Activated CD4-positive, alpha-beta T cell treated with anti-CD3 and anti-CD28 coated beads, Interleukin-2, amount 10 ng/mL, durations not matched to agents 7 days and 5 days (primary cell): ENCODE measurements around the gene PTPRG. TPM values are rescaled to one million over a fixed set of nuclear protein-coding genes. Genes with fewer than 3 reads are reported as not detected.

Experiments
- CTCF ChIA-PET: fragments of 350-600 bp; sonication (Branson Sonifier 250); formaldehyde crosslinking; loops from one replicate; lab custom pipeline; 2021; ENCODE audit warnings: antibody characterized with exemption; lab: Charles Lee
- POLR2A ChIA-PET: fragments of 350-600 bp; sonication (Branson Sonifier 250); formaldehyde crosslinking; loops from one replicate; lab custom pipeline; 2021; ENCODE audit warnings: antibody characterized with exemption; lab: Charles Lee
- DNase-seq: peaks from one replicate; pipeline ENCODE4 v3.0.0-alpha.2; 2020
- H3K27ac Mint-ChIP-seq: one replicate; pipeline ENCODE4 v1.8.0; 2021; ENCODE audit warnings: mild to moderate bottlenecking, moderate library complexity, mixed read lengths
- H3K27me3 Mint-ChIP-seq: one replicate; pipeline ENCODE4 v1.8.0; 2021; ENCODE audit warnings: mixed read lengths
- H3K36me3 Mint-ChIP-seq: one replicate; pipeline ENCODE4 v1.8.0; 2021; ENCODE audit warnings: low read depth, mixed read lengths
- H3K4me1 Mint-ChIP-seq: one replicate; pipeline ENCODE4 v1.8.0; 2021; ENCODE audit warnings: mixed read lengths
- H3K4me3 Mint-ChIP-seq: one replicate; pipeline ENCODE4 v1.8.0; 2021; ENCODE audit warnings: mild to moderate bottlenecking, moderate library complexity, mixed read lengths
- H3K9me3 Mint-ChIP-seq: one replicate; pipeline ENCODE4 v1.8.0; 2021; ENCODE audit warnings: mixed read lengths
- total RNA-seq, 2 experiments: library from RNA; stranded (reverse); gene quantifications; one replicate each; pipeline ENCODE4 v1.2.3, GENCODE V29; 2021

Gene PTPRG
- total RNA-seq, 2 experiments from 2014 or later = not detected

DNA sequence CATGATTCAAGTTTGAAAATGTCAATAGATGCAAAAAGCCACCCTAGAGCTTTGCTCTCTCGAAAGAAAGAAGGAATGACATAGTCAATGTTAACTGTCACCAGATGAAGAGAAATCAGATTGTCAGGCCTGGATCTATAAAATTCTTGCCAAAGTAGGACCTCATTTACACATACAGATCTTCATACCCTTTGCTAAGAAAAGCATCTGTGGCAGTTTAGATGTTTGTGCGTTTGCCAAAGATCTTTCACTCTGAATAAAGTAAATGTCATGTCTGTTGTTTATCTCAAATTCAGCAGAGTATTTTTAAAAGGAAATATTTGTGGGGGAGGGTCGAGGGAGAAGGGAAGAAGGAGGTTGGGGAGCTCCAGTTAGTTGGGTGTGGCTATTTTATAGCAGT lies 692.6 kb downstream of the PTPRG start:
- POLR2A ChIA-PET = no interaction called here
- DNase-seq = no peak

DNA sequence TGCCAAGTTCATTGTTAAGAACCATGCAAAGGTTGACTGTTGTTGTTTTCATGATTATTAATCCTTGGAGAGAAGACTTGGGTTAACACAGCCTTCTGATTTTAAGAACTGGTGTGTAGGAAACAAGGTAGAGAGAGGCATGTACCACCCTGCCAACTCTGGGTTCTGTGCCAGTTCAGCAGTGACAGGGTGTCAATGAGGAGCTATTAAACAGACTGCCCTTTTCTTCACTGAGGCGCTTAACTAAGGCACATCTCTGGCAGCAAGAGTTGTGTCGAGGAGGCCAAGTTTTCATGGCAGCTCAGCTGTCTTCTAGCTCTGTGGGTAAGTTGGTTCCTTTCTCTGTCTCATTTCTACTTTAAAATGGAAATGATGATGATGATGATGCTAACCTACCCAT lies 694.4 kb downstream of the PTPRG start:
- H3K36me3 Mint-ChIP-seq = no peaks in the 10 kb centered on the region
- no peaks in the 10 kb centered on the region for H3K9me3 Mint-ChIP-seq
- POLR2A ChIA-PET = no interaction called here
- CTCF ChIA-PET = no interaction called here
- no peak overlapping the region for H3K27ac Mint-ChIP-seq
- no peaks in the 10 kb centered on the region for H3K4me1 Mint-ChIP-seq
- no peak for DNase-seq
- no peak overlapping the region for H3K4me3 Mint-ChIP-seq
- H3K27me3 Mint-ChIP-seq = no peaks in the 10 kb centered on the region

More for the DNA sequence above, 692.6 kb downstream of the PTPRG start:
- no peaks in the 10 kb centered on the region for H3K36me3 Mint-ChIP-seq
- H3K4me3 Mint-ChIP-seq = no peak overlapping the region
- H3K27me3 Mint-ChIP-seq = peaks cover 2% of the 10 kb centered on the region
- H3K9me3 Mint-ChIP-seq = no peaks in the 10 kb centered on the region
- H3K4me1 Mint-ChIP-seq = no peaks in the 10 kb centered on the region
- no peak overlapping the region for H3K27ac Mint-ChIP-seq
- CTCF ChIA-PET = no interaction called here

GRCh38 chr3:62259924-62260323 lies 698.6 kb downstream of the PTPRG start:
- Mint-ChIP-seq H3K9me3 (no peaks in the 10 kb centered on the region), H3K4me3 (no peak overlapping the region), H3K4me1 (no peaks in the 10 kb centered on the region), H3K27ac (no peak overlapping the region), H3K36me3 (no peaks in the 10 kb centered on the region), H3K27me3 (no peaks in the 10 kb centered on the region)
- ChIA-PET POLR2A (no interaction called here), CTCF (no interaction called here)
- DNase-seq = no peak

- CTCF ChIA-PET = no interaction called here
Observed at GRCh38 chr3:62260655-62261054, 699.3 kb downstream of the PTPRG start.

DNA sequence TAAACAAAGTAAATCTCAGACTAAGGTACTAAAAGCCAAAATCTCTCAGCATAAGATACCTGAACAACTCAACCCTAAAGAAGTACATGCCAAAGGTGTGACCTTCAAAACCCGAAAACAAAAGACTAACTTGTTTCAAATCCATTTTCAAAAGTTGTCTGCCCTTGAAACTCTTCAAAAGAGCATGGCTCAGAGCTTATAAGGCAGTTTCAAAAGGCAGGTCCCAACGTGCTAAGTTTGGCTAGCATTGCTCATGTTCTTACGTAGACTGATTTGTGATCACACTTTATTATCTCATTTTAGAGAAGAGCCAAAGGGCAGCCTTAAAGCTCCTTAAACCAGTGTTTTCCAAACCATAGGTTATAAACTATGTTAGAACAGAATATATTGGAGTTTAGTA lies 699.8 kb downstream of the PTPRG start:
- Mint-ChIP-seq H3K4me1 (no peaks in the 10 kb centered on the region), H3K36me3 (no peaks in the 10 kb centered on the region), H3K4me3 (no peak overlapping the region), H3K9me3 (no peaks in the 10 kb centered on the region), H3K27ac (no peak overlapping the region), H3K27me3 (peaks cover 2% of the 10 kb centered on the region)
- ChIA-PET CTCF (interaction anchor here (0.6 kb wide), 1 partner anchor 655 kb away, joined by 3 read pairs; no protein-coding TSS in a partner anchor), POLR2A (no interaction called here)
- DNase-seq = no peak

More at GRCh38 chr3:62260655-62261054, 699.3 kb downstream of the PTPRG start:
- Mint-ChIP-seq H3K27ac (no peak overlapping the region), H3K27me3 (no peaks in the 10 kb centered on the region), H3K9me3 (no peaks in the 10 kb centered on the region), H3K4me3 (no peak overlapping the region), H3K36me3 (no peaks in the 10 kb centered on the region), H3K4me1 (no peaks in the 10 kb centered on the region)
- DNase-seq = no peak
- POLR2A ChIA-PET = no interaction called here

DNA sequence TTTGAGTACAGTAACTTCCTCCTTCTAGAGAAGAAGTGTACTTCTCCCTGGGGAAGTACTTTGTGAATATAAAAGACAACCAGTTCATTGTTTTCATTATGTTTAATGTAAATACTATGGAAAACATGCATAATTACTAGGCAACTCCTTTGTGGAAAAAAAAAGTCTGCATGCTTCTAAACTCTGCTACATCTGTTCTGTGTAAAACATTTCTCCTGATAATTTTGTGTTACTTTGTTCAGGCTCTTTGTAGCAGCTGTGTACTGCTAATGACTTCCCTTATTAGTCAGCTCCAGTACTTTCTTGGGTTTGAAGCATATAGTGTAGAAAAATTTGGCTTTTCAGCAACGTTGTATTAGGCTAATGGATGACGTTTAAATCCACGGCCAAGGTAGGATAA lies 700.4 kb downstream of the PTPRG start:
- Mint-ChIP-seq H3K4me1 (no peaks in the 10 kb centered on the region), H3K9me3 (no peaks in the 10 kb centered on the region), H3K27ac (no peak overlapping the region), H3K36me3 (no peaks in the 10 kb centered on the region), H3K4me3 (no peak overlapping the region), H3K27me3 (peaks cover 2% of the 10 kb centered on the region)
- ChIA-PET POLR2A (no interaction called here), CTCF (no interaction called here)
- DNase-seq = no peak

DNA sequence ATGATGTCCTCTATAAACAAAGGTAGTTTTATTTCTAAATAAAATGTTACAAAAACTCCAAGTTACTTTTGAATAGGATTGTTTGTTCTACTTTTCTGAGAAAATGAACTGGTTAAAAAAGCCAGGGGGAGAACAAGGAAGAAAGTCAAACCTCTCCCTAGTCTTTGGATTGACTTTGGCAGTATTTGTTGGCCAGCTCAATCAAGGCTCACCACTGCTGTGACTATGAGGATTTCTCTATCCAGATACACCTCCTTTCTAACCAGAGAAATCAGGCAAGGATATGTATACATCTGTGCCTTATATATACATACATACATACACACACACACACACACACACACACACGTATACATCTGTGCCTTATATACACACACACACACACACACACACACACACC lies 704.2 kb downstream of the PTPRG start:
- H3K9me3 Mint-ChIP-seq = no peaks in the 10 kb centered on the region
- H3K27ac Mint-ChIP-seq = no peak overlapping the region
- H3K4me3 Mint-ChIP-seq = no peak overlapping the region
- peaks cover 2% of the 10 kb centered on the region for H3K27me3 Mint-ChIP-seq
- POLR2A ChIA-PET = no interaction called here
- no peaks in the 10 kb centered on the region for H3K36me3 Mint-ChIP-seq
- no peak for DNase-seq
- CTCF ChIA-PET = no interaction called here
- H3K4me1 Mint-ChIP-seq = no peaks in the 10 kb centered on the region

DNA sequence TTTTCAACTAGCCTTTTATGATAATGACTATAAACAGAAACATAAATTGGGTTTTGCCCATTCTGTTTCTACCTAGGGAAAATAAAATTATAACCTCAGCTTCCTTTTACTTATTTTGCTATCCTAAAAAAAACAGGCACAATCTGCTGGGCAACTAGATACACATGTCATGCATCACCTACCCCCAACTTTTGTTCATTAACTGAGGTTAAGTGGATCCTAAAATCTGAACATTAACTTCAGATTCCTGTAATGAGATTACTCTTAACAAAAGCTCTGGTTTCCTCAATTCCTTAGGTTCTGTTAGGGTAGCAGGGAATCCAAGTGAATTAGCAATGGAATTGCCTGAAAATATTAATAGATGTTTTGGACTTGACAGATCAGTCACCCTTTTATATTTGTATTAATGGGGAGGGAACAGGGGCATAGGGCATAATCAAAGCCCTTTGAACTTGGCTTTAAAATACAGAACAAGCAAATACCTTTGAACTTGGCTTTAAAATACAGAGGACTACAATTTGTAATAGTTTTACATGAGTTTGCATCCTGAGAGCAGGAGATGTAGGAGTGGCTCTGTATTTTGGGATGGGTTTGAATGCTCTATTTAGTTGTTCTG lies 705.4 kb downstream of the PTPRG start:
- CTCF ChIA-PET = no interaction called here
- H3K36me3 Mint-ChIP-seq = no peaks in the 10 kb centered on the region
- POLR2A ChIA-PET = no interaction called here
- no peak overlapping the region for H3K4me3 Mint-ChIP-seq
- DNase-seq = no peak
- peaks cover 2% of the 10 kb centered on the region for H3K27me3 Mint-ChIP-seq
- H3K9me3 Mint-ChIP-seq = no peaks in the 10 kb centered on the region
- H3K4me1 Mint-ChIP-seq = no peaks in the 10 kb centered on the region
- no peak overlapping the region for H3K27ac Mint-ChIP-seq

DNA sequence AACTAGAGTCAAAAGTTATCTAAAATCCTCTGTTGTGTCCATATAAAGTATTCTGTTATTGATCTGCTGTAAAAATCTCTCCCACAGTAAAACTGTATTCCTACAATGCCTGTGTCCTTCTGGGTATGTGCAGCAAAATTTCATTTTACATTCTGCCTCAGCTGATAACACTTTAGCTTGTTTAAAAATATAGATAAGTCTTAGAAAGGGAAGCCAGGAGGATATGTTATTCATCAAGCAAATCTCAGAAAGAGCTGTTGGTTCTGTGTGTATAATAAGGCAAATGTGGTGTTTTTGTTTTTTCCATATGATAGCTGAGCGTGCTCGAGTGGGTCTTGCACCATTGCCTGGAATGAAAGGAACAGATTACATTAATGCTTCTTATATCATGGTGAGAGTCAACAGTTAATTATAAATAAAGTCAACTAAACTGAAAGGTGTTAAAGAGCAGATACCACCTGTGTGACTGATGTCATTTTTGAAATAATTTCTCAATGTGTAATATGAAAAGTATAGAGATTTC lies 715.3 kb downstream of the PTPRG start:
- Mint-ChIP-seq H3K4me1 (no peaks in the 10 kb centered on the region), H3K4me3 (no peak overlapping the region), H3K9me3 (no peaks in the 10 kb centered on the region), H3K36me3 (no peaks in the 10 kb centered on the region), H3K27me3 (peaks cover 2% of the 10 kb centered on the region), H3K27ac (no peak overlapping the region)
- DNase-seq = no peak
- CTCF ChIA-PET = no interaction called here
- POLR2A ChIA-PET = no interaction called here

DNA sequence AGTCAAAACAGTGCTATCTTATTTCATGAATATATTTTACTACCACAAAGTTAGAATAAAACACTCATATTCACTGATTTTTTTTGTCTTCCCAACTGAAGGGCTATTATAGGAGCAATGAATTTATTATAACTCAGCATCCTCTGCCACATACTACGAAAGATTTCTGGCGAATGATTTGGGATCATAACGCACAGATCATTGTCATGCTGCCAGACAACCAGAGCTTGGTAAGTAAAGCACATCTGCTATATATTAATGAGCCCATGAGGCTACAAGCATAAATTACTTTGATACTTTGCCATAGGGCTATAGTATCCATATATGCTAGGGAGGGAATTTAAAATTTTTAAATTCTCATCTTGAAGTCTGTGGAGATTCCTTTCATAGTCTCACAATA lies 716.1 kb downstream of the PTPRG start:
- no peak for DNase-seq
- CTCF ChIA-PET = no interaction called here
- peaks cover 2% of the 10 kb centered on the region for H3K27me3 Mint-ChIP-seq
- no peaks in the 10 kb centered on the region for H3K36me3 Mint-ChIP-seq
- no peaks in the 10 kb centered on the region for H3K9me3 Mint-ChIP-seq
- H3K4me3 Mint-ChIP-seq = no peak overlapping the region
- H3K4me1 Mint-ChIP-seq = no peaks in the 10 kb centered on the region
- POLR2A ChIA-PET = no interaction called here
- H3K27ac Mint-ChIP-seq = no peak overlapping the region

DNA sequence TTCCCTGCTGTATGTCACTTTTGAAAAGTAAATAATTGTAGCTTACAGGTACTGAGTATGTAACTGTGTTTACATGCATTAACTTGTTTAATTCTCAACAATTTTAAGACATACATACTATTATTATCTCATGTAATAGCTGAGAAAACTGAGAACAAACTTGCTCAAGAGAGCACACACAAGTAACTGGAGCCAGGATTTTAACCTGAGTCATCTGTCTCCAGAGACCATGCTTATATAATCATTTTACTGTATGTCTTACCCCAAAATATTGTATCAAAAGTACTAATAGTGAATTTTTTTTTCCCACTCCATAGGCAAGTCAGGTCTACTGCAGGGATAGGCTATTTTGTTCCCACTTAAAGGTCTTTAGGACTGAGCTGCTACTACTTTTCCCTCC lies 716.6 kb downstream of the PTPRG start:
- no peak overlapping the region for H3K27ac Mint-ChIP-seq
- H3K9me3 Mint-ChIP-seq = no peaks in the 10 kb centered on the region
- POLR2A ChIA-PET = no interaction called here
- no peak overlapping the region for H3K4me3 Mint-ChIP-seq
- DNase-seq = no peak
- H3K36me3 Mint-ChIP-seq = no peaks in the 10 kb centered on the region
- H3K27me3 Mint-ChIP-seq = peaks cover 2% of the 10 kb centered on the region
- CTCF ChIA-PET = no interaction called here
- no peaks in the 10 kb centered on the region for H3K4me1 Mint-ChIP-seq

DNA sequence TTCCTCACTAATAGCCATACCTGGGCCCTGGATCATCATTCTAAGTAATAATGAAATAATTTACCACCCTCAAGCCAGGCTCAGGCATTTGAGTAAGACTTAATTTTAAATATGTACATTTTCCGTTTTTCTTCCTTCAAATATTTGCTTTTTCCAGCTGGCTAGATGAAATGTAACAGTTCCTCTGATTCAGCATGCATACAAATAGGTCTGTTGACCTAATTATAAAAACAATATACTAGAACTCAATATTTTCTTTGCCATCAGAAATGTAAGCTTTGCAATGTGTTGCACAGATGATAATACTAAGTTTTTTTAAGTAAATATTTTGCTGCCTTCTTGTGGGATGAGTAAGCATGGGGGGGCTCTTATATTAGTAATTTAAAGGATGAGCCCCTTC lies 720.4 kb downstream of the PTPRG start:
- ChIA-PET POLR2A (no interaction called here), CTCF (interaction anchor here (0.7 kb wide), 1 partner anchor 722 kb away, joined by 7 read pairs; no protein-coding TSS in a partner anchor)
- no peak overlapping the region for H3K4me3 Mint-ChIP-seq
- H3K27me3 Mint-ChIP-seq = no peaks in the 10 kb centered on the region
- H3K9me3 Mint-ChIP-seq = no peaks in the 10 kb centered on the region
- no peaks in the 10 kb centered on the region for H3K4me1 Mint-ChIP-seq
- H3K27ac Mint-ChIP-seq = no peak overlapping the region
- H3K36me3 Mint-ChIP-seq = no peaks in the 10 kb centered on the region
- DNase-seq = no peak

DNA sequence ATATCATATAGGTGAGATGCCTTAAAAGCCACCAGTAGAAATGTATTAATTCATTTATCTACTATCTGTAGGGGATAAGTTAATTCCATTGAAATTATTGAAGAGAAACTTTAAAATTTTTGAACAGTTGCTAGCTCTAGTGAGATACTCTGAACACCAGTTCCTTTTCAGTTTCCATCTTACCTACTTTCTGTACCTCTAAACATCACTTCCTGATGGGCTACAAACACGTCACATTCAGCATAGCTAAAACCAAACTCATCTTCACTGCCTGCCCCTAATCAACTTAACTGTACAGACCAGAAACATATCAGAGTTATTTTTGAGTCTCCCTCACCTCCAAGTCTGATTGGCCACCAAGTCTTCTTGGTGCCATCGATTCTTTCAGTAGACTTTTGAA lies 723.1 kb downstream of the PTPRG start:
- no peak for DNase-seq
- Mint-ChIP-seq H3K9me3 (no peaks in the 10 kb centered on the region), H3K27me3 (no peaks in the 10 kb centered on the region), H3K36me3 (no peaks in the 10 kb centered on the region), H3K27ac (no peak overlapping the region), H3K4me1 (no peaks in the 10 kb centered on the region), H3K4me3 (no peak overlapping the region)
- ChIA-PET CTCF (no interaction called here), POLR2A (no interaction called here)

DNA sequence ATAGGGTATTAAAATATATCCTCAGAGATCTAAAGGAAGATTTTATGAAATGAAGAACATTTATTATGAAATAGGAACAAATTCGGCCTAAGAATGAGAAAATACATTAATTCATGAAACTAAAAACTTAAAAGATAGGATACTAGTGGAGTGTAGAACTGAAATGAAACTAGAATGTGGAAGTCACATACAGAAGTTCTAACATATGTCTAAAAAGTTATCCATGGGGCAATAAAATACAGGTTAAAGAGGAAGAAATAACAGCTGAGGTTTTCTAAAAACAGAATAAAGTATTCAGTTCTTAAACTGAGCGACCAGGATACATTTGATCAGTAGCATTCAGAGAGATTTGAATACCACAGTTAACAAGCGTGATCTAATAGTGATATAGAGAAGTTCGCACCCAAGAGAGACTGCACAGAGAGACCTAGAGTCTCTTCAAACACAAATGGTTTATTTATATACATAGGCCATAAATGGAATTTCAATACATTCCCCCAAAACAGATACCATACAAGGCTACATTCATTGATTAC lies 726.1 kb downstream of the PTPRG start:
- H3K9me3 Mint-ChIP-seq = no peaks in the 10 kb centered on the region
- ChIA-PET CTCF (no interaction called here), POLR2A (no interaction called here)
- peaks cover 2% of the 10 kb centered on the region for H3K27me3 Mint-ChIP-seq
- H3K4me1 Mint-ChIP-seq = no peaks in the 10 kb centered on the region
- H3K36me3 Mint-ChIP-seq = no peaks in the 10 kb centered on the region
- H3K4me3 Mint-ChIP-seq = no peak overlapping the region
- H3K27ac Mint-ChIP-seq = no peak overlapping the region
- DNase-seq = no peak
